Activated effector memory CD4-positive, alpha-beta T cell treated with Interleukin-2 at 50 U/mL for 16 hours (primary cell): Measurements from ENCODE around the gene MED12.

Experiments used
- DNase-seq: peaks from one replicate; pipeline ENCODE4 v3.0.0-alpha.2; 2020

MED12 gene

DNA sequence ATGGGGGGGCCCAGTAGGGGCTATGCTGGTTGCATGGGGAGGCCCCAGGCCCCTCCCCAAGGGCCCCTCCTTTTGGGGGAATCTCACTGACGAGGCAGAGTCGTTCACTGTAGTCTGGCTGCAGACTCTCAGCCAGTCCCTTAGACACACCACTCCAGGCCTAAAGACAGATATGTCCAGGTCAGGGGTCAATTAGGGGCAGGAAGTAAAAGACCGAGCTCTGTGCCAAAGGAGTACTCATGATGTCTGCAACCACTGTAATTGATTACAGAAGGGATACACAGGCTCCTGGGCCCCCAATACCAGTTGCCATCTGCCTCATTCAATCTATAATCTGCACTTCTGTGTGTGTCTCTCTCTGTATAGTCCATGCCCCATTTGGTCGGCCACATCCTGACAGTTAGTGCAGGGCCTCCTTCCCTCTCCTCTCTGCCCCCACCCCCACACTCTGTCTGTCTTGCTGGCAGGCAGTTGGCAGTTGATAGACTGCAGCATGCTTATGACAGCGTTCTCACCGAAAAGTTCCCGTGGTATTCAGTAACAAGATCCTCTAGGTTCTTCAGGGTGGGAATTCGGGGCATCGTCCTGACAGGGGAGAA, 10.5 kb upstream of the MED12 start:
- no peak for DNase-seq

DNA sequence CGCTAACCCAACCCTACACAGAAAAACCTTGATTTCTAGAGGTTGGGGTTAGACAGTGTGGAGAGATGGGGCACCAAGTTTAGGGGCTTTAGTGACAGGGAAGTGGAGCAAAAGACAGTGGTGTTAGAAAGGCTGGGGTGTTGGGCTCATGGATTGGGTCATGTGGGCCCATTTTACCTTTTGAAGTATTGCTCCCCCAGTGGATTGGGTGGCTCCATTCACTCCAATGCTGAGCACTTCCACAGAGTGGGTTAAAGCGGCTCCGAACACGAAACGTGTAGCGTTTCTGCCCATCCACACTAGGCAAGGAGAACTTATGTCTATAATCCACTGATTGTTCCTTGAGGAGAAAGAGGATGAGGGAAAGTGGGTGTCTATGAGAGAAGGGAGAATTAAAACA, 9.3 kb upstream of the MED12 start:
- no peak for DNase-seq

DNA sequence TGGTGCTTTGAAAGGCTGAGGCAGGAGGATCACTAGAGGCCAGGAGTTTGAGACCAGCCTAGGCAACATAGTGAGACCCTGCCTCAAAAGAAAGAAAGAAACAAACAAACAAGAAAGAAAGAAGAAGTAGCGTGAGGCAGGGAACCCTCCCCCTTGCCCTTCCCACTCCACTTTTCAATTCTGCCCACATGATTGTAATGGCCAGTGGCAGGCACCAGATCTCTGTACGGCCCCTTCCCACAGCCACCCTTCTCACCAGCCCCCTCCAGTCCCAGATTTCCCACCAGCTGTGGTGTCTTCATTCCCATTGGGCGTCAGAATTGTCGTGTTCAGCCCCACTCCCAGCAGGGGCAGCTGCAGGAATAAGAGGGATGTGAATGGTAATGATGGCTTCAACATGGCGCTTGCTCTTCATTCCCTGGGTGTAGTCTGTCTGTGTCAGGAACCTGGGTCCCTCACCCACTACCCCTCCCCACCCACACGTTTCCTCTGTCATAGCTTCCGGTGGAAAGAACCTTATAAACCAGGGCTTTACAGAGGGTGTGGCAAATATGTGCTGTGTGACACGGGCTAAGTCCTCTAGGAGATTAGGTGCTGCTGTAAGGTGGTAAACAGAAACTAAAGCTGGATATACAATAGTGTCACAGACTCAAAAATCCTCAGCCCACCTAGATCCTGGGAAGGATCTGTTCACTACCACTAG, 7.1 kb upstream of the MED12 start, which contains the start of gene IL2RG:
IL2RG (minus strand) TSS at position 437 of the 703 bp plus-strand sequence; CDS start at position 399, 38 bp downstream.
- peak; percentile 62 for DNase-seq

DNA sequence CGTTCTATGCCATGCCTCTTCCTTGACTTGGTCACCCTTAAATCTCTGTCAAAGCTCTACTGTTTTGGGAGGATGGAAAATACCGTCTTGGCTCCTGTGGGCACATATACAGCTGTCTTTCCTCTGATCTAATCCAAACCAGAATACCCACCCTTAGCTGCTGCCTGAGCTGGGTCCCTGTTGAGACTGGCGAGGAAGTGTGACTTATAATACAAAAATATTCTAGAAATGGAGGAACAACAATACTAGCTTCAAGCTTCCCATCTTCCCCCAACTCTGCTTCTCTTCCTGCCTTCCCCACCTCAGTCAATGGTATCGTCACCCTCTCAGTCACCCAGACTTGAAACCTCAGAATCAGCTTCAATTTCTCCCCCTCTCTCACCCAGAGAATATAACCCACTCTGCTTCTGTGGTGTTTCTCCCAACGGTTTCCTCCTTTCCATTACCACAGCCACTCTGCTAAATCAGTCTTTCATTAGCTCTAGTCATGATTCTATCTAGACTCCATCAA, 6.4 kb upstream of the MED12 start:
- DNase-seq, result no peak

DNA sequence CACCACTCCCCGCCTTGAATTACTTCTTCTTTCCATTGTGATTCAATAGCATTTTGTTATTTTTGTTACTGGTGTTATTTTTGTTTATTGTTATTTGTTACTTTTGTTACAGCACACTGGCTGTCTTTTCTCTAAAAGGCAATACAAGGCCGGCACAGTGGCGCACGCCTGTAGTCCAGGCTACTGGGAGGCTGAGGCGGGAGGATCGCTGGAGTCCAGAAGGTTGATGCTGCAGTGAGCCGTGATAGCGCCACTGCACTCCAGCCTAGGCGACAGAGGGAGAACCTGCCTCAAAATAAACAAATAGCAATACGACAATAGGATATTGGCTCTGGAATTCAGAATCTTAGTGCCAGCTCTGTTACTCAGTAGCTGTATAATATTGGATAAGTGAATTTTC, 1.0 kb upstream of the MED12 start:
- DNase-seq, result no peak

DNA sequence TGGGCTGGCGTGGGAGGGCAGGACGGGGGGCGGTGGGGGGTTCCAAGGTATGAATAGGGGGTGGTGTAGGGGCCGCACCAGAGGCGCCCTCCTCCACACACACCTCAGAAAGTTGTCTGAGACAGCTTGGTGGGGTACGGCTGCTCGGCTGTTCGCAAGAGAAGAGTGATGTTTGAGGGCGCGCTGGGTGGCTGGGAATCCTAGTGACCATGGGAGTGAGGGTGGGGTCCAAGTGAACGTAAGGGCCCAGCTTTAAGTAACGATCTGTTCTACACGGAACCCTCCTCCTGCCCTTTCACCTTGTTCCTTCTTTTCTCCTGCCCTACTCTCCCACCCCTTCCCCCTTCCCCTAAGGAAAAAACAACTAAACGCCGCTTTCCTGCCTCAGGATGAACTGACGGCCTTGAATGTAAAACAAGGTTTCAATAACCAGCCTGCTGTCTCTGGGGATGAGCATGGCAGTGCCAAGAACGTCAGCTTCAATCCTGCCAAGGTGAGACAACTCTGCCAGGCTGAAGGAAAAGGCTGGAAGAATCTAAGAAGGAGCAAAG, 664 bp downstream of the MED12 start:
- DNase-seq, result no peak

DNA sequence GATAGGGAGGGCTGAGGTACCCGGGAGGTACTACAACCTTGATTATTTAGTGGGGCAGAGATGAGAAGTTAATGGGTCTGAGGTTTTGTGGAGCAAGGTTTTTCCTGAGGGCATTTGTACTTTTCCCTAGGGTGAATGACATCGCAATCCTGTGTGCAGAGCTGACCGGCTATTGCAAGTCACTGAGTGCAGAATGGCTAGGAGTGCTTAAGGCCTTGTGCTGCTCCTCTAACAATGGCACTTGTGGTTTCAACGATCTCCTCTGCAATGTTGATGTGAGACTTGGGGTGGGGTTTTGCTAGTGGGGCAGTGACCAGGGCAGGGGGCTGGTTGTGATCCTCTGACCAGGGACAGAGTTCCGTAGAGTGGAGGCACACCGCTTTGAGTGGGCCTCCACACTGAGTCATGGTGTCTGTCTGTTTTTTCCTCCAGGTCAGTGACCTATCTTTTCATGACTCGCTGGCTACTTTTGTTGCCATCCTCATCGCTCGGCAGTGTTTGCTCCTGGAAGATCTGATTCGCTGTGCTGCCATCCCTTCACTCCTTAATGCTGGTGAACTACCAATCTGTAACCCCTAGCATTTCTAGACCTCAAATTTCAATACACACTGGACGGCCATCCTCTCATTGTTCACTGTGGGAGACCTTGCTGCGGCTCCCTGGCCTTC, 9.9 kb downstream of the MED12 start:
- DNase-seq, result no peak

DNA sequence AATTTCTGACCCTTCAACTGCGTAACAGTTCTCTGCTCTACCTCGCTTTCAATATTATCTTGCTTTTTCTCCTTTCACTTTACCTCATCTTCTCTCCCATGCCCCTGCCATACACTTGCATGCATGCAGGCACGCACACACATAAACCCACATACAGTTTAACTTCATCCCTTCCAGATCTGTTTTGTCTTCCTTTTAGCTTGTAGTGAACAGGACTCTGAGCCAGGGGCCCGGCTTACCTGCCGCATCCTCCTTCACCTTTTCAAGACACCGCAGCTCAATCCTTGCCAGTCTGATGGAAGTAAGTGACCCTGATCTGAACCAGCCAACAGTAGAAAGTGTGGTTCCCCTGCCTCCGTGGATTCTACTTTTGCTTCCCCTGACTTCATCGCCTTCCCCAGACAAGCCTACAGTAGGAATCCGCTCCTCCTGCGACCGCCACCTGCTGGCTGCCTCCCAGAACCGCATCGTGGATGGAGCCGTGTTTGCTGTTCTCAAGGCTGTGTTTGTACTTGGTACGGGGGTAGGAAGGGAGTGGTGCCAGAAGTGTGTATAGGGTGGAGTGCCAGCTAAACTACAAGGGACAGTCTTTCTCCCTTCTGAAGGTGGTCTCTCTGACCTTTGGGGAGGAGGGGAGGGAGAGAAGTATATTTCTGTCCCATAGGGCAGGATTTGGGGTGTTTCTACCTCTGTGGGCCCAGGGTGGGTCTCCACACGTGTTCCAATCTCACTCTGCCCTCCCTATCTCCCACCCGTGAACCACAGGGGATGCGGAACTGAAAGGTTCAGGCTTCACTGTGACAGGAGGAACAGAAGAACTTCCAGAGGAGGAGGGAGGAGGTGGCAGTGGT, 10.7 kb downstream of the MED12 start:
- DNase-seq, result peak; percentile 64

DNA sequence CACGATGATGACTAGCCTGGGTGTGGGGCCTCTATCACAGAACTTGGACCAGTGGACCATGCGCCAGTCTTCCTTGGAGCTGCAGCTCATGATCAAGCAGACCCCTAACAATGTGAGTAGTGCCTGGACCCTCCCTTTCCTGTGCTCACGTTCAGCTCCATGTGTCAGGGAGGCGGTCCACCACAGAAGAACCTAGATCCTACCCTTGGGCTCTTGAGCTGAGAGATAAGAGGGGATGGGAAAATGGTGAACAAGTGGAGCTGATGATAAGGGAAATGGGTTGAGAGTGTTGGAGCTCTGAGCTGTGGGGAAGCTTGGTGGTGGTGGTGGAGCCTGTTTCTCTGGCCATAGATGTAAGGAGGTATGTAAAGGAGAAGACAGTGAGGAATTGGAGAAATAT, 13.1 kb downstream of the MED12 start:
- no peak for DNase-seq

DNA sequence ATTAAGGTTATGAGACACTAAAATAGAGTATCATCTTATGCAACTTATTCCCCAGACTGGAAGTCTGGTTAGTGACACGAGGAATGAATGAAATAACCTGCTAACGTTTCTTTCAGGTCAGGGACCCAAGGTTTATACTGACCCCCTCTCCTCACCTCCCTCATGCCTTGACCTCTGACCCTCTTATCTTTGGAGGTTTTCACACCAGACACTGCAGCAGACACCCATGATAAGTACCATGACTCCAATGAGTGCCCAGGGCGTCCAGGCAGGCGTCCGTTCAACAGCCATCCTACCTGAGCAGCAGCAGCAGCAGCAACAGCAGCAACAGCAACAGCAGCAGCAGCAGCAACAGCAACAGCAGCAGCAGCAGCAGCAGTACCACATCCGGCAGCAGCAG, 22.0 kb downstream of the MED12 start:
- DNase-seq, result no peak

DNA sequence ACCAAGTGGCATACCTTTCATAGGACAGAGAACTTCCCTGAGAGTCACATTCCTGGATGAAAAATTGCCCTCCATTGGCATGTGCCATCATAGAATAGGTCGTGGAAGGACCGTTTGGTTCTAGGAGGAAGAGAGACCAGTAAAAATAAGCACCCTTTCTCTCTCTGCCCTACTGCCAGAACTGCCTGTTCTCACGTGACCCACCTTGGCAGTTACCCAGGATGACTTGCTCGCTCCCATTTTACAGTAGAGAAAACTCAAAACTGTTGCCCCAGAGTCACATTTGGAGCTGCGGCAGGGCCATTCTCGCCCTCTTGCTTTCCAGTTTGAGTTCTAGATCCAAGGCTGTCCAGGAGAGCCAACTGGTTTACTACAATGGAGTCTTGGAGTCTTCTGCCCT, 25.1 kb downstream of the MED12 start:
- DNase-seq, result no peak

DNA sequence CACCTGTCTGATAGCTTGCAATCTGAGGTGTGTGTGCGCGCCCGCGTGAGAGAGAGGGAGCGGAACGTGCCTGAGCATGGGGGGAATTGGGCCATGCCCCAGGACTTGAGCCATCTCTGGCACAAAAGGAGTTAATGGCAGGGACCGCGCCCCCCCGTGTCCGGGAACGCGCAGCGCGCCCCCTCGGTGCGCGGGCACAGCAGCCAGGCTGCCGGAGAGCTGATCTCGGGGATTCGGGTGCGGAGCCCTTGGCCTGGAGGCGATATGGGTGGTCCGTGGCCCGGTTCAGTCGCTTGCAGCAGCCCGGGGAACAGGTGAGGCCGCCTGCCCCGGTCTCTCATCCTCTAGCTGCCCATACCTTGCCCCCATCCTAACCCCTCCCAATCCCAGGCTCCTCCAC, 26.3 kb downstream of the MED12 start, which contains the start of gene NLGN3:
NLGN3 (plus strand) TSS at position 191 of the 400 bp plus-strand sequence. CDS start 2,909 bp downstream, outside the sequence.
- no peak for DNase-seq

DNA sequence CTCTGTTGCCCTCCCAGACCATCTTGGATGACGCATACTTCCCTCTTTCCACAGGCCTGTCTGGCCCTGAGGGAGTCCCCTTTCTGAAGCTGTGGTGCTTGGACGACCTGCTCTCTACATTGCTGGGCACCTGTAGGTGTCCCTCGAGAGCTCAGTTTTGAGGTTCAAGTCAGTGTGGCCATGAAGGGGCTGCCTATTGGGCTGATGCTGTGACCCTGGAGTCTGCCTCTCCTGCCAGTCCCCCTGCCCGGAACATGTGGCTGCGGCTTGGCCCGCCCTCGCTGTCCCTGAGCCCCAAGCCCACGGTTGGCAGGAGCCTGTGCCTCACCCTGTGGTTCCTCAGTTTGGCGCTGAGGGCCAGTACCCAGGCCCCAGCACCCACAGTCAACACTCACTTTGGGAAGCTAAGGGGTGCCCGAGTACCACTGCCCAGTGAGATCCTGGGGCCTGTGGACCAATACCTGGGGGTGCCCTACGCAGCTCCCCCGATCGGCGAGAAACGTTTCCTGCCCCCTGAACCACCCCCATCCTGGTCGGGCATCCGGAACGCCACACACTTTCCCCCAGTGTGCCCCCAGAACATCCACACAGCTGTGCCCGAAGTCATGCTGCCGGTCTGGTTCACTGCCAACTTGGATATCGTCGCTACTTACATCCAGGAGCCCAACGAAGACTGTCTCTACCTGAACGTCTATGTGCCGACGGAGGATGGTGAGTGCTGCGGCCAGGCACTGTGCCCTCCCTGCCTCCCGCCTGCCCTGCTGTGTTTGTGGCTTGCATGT, 29.3 kb downstream of the MED12 start:
- DNase-seq, result no peak

DNA sequence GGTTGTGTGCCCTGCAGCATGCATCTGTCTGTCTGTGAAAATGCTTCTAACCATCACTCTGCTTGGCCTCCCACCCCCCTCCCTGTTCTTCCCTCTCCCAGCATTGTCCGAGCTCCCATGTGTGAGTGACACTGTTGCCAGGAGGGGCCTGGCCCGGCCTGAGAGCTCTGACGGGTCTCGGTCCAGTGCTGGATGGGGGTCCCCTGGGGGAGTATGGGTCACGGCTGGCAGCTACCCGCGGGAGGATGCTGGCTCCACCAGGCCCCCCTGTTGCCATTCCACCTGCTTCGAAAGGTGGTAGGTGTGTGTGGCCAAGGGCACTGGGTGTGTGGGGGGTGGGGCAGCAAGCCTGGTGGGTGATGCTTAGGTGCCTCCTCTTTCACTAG, 29.9 kb downstream of the MED12 start:
- DNase-seq, result no peak

DNA sequence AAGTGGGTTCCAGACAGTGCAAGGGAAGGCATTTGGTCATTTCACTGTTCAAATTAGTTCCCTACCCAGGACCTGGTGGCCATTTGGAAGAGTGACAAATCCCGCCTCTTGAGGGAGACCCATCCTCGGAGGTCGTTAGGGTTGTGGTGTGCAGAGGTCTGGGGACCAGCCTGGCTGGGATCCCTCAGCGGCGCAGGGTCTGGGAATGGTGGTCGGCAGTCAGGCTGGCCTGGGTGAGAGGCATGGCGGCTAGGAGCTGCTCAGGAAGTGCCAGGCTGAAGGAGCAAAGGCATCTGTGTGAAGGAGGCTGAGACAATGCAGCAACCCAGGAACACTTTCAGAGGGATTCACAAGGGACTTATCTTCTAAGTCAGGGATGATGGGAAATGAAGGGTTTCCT, 33.0 kb downstream of the MED12 start:
- DNase-seq, result no peak

DNA sequence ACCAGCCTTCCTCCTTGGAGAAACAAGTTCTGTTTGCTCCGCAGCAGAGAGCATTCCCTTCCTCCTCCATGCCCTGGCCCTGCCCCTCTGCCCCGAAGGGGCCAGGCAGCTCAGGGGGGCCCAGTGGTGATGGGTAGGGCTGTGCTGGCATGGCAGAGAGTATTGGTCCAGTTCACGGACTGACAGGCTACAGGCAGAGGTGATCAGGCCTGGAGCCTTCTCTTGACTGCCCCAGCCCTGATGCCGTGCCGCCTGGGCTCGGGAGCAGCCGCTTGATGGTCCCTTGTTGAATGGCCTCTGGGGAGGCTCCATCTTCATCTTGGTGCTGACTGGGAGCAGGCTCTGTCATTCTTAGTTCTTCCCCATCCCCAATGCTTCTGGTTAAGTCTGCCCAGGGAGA, 35.8 kb downstream of the MED12 start:
- DNase-seq, result no peak

DNA sequence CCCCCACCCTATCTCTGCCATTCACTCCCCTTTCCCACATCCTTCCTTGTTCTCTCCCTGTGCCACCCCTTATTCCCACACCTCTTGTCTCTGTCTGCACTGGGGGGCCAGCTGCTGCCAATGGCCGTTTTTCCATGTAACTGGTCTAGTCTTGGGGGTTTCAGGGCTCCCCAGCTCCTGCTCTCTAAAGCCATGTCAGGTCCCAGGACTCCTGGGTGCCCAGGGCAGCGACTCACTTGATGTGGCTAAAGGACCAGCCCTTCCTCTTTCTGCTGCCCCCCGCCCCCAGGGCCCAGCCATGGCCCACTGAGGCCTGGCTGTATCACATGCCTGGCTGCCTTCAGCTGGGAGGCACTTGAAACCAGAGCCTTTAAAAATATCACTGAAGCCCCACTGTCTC, 36.2 kb downstream of the MED12 start:
- no peak for DNase-seq

DNA sequence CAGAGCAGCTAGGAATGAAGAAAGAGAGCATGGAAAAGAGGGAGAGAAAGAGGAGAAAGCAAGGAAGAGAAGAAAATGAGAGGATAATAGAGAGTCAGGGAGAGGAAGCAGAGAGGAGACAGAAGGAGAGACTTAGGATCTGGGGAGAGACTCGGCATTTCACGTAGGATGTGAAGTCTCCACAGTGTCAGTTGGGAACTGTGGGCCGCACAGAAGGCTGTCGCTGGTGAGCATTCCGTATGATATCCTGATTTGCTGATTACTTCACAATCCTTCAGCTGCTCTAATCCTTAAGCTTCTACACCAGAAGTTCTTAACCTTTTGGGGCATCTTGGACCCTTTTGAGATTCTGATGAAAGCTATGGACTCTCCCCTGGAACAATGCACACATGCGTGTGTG, 40.2 kb downstream of the MED12 start:
- no peak for DNase-seq

DNA sequence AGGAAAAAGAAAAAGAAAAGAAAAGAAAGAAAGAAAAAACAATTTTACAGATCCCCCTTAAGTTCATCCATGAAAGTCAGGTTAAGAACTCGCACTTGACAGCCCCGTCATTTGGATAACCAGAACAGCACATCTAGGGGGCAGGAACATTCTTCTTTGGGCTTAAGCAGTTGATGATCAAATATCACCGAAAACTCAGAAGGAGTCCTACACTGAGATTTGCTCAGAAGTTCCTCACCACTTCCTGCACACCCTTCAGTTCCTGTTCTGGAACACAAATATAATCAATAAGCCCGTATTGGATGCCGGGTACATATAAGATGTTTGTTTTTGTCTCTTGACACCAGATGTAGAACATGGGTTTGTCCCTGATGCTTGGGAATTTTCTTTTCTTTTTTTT, 40.9 kb downstream of the MED12 start:
- no peak for DNase-seq

DNA sequence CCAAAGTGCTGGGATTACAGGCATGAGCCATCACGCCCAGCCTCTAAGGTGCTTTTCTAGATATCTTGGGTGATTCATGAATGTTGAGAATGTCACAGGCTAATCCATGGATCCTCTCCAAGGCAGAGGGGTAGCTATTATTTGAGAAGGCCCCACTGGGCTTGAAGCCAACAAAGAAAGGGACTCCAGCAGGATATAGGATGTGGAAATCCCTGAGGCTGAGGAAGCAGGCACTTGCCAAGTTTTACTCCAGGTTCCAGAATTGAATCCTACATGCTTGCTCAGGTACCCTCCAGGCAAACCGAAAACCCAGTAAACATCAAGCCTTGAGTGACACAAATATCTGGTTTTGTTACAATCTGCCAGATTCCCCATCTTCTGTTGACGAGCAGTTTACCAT, 42.1 kb downstream of the MED12 start:
- DNase-seq, result no peak

DNA sequence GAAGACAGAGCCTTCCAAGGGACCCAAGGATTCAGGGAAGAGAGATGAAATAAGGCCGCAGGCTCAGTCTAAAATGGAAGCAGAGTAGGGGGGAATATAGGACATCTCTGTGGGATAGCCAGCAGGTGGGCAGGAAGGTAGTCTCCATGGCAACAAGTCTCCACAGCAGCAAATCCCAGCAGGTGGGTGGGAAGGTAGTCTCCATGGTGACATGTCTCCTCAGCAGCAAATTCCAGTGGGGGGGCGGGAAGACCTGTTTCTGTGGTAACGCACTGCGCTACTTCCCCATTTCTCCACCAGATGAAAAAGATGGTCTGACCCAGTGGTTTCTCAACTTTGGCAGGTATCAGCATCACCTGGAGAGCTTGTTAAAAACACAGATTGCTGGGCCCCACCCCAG, 44.6 kb downstream of the MED12 start:
- no peak for DNase-seq

DNA sequence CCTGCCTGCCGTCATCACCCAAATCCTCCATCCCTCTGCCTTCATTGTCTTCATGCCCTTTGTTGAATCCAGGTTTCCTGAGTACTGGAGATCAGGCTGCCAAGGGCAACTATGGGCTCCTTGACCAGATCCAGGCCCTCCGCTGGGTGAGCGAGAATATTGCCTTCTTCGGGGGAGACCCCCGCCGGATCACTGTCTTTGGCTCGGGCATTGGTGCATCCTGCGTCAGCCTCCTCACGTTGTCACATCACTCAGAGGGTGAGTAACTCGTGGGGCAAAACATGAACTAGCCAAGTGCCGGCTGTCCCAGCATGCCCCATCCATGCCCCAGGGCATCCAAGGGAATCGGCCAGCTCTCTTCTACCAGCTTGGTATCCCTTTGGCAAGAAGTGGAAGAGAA, 45.7 kb downstream of the MED12 start:
- DNase-seq, result no peak
